Measurements from ENCODE around the gene OGT. TPM values are rescaled to one million over a fixed set of nuclear protein-coding genes. Genes with fewer than 3 reads are reported as not detected.

Gene OGT
- total and polyA plus RNA-seq, 2 experiments from 2014 or later: 37.3 to 159 TPM

DNA sequence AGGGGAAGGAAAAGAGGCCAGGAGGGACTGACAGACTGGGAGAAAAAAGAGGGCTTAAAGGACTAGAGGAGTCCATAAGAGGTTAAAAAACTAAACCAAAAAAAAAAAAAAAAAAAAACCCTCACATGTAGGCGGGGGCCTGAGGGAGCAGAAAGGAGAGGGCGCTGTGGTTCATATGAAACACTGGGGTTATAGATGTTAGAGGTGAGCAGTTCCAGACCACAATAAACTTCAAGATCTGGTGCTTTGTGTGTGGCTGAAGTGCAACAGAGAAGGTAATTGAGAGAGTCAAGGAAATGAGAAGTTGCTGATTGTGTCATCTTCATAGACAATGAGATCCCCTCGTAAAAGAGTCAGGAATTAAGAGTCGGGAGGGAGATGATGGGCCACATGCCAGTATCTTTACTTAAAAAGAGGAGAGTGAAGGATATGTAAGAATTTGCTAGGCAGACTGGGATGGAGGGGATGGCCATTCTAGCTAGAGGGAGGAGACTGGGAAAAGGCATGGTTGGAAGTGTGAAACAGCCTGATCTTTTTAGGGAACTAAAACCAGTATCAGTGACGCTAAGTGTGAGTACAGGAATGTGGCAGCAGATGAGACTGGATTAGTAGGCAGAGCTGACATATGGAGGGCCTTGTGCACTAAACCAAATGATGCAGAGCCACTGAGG, 18.4 kb upstream of the OGT start:
- TF ChIP-seq, protein P1, sequence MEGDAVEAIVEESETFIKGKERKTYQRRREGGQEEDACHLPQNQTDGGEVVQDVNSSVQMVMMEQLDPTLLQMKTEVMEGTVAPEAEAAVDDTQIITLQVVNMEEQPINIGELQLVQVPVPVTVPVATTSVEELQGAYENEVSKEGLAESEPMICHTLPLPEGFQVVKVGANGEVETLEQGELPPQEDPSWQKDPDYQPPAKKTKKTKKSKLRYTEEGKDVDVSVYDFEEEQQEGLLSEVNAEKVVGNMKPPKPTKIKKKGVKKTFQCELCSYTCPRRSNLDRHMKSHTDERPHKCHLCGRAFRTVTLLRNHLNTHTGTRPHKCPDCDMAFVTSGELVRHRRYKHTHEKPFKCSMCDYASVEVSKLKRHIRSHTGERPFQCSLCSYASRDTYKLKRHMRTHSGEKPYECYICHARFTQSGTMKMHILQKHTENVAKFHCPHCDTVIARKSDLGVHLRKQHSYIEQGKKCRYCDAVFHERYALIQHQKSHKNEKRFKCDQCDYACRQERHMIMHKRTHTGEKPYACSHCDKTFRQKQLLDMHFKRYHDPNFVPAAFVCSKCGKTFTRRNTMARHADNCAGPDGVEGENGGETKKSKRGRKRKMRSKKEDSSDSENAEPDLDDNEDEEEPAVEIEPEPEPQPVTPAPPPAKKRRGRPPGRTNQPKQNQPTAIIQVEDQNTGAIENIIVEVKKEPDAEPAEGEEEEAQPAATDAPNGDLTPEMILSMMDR (IDR thresholded peaks at IDR 0.05; ENCODE audit: low read depth, low read length): no peak
- no peak overlapping the region for H3K27ac ChIP-seq
- H3K9me3 ChIP-seq (ENCODE audit: low read depth): no peaks in the 10 kb centered on the region
- H3K4me3 ChIP-seq: no peak overlapping the region
- H3K4me1 ChIP-seq (ENCODE audit: low read depth): no peaks in the 10 kb centered on the region
- H3K36me3 ChIP-seq: no peaks in the 10 kb centered on the region
- no peaks in the 10 kb centered on the region for H3K27me3 ChIP-seq
- DNase-seq (ENCODE audit: low read depth in 1 of 2, low spot score in 1 of 2): no peak

DNA sequence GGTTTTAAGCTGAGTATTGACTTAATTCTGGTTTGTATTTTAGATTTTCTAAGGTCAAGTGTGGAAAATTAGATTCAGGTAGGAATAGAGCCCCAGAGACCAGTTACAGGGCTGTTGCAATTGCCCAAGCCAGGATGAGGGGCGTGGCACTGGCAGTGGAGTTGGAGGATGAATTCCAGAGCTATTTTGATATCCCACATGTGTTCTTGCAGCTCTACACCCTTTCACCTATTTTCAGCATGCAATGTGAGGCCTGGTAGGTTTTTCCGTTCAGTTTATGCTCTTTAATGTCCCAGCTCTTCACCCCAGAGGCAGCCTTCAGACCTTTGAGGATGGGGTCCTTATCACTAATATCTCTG, 17.9 kb upstream of the OGT start:
- no peaks in the 10 kb centered on the region for H3K36me3 ChIP-seq
- H3K4me1 ChIP-seq (ENCODE audit: low read depth): no peaks in the 10 kb centered on the region
- TF ChIP-seq, protein P1 (IDR thresholded peaks at IDR 0.05; ENCODE audit: low read depth, low read length): no peak
- no peaks in the 10 kb centered on the region for H3K9me3 ChIP-seq (ENCODE audit: low read depth)
- H3K4me3 ChIP-seq: no peak overlapping the region
- no peak overlapping the region for H3K27ac ChIP-seq
- no peaks in the 10 kb centered on the region for H3K27me3 ChIP-seq
- DNase-seq (ENCODE audit: low read depth in 1 of 2, low spot score in 1 of 2): peak in 1 of 2 donors; percentile 54

DNA sequence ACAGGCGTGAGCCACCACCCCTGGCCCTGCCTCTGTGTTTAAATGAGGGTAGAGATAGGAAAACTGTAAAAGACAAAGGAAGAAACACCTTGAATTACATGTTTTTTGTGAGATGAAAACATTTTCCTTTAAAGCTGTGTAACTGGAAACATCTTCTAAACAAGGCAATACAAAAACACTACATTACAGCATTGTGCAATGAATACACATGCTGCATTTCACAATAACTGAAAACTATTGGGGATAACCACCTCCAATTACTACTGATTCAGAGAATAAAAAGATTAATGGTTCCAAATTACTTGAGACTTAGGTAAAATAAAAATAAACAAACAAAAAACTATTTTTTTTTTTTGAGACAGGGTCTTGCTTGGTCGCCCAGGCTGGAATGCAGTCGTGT, 7.6 kb upstream of the OGT start:
- Histone ChIP-seq H3K4me3 (no peak overlapping the region), H3K9me3 (ENCODE audit: low read depth) (no peaks in the 10 kb centered on the region), H3K27me3 (no peaks in the 10 kb centered on the region), H3K4me1 (ENCODE audit: low read depth) (no peaks in the 10 kb centered on the region), H3K36me3 (no peaks in the 10 kb centered on the region), H3K27ac (no peak overlapping the region)
- TF ChIP-seq, protein P1 (IDR thresholded peaks at IDR 0.05; ENCODE audit: low read depth, low read length): no peak
- no peak for DNase-seq (ENCODE audit: low read depth in 1 of 2, low spot score in 1 of 2)

DNA sequence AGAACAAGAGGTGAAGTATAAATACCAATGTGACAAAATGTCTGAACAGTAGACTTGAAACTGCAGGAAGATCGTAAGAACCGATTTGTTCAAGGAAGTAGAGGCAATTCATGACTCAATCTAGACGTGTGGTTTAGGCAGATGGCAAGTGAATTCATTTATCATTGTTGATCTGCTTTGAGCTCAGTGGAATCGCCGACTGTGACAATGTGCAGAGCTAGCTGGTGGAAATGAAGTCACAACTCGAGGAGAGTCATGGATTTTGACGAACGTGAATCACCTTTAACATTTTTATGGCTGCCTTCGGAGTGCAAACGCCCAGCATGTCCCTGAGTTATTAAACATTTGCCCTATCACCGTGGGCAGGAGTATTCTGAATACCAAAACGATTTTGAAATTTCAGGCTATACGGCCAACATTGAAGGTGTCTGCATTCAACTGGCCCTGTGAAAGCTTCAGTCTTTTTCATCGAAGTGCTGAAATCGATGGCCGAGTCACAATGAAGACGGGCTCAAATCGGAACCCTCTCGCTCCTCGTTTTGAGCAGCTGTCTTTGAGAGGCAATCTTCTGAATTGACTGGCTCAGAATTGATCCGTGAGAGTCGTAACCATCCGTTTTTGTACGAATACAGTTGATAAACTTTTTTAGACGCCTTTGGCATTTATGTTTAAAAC, 689 bp upstream of the OGT start:
- H3K4me3 ChIP-seq: peak overlapping the region; percentile 65
- H3K9me3 ChIP-seq (ENCODE audit: low read depth): no peaks in the 10 kb centered on the region
- no peaks in the 10 kb centered on the region for H3K36me3 ChIP-seq
- no peaks in the 10 kb centered on the region for H3K27me3 ChIP-seq
- peak overlapping the region; percentile 72 for H3K27ac ChIP-seq
- H3K4me1 ChIP-seq (ENCODE audit: low read depth): peaks cover 4% of the 10 kb centered on the region
- DNase-seq (ENCODE audit: low read depth in 1 of 2, low spot score in 1 of 2): peak in 1 of 2 donors; percentile 35
- TF ChIP-seq, protein P1 (IDR thresholded peaks at IDR 0.05; ENCODE audit: low read depth, low read length): no peak

DNA sequence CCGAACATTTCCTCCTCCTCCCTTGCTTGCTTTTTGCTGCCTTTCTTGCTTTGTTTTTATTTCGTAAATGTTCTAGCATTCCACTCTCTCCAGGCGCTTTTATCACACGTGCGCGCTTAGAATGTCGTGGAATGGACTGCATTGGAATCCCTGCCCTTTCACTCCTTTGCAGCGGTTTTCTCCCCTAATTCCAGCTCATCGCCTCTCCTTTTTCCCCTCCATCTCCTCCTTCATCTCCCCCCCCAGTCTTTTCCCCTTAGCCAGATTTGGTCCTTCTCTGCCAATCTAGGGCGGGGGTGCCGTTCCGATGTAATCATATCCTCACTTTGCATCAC, 579 bp downstream of the OGT start:
- peak overlapping the region; percentile 65 for H3K4me3 ChIP-seq
- H3K36me3 ChIP-seq: peaks cover 3% of the 10 kb centered on the region
- H3K4me1 ChIP-seq (ENCODE audit: low read depth): peaks cover 4% of the 10 kb centered on the region
- no peaks in the 10 kb centered on the region for H3K9me3 ChIP-seq (ENCODE audit: low read depth)
- peak overlapping the region; percentile 56 for H3K27ac ChIP-seq
- DNase-seq (ENCODE audit: low read depth in 1 of 2, low spot score in 1 of 2): peak in 1 of 2 donors; percentile 9
- no peaks in the 10 kb centered on the region for H3K27me3 ChIP-seq
- TF ChIP-seq, protein P1 (IDR thresholded peaks at IDR 0.05; ENCODE audit: low read depth, low read length): no peak

All from cardiac muscle cell (in vitro differentiated cells and primary cell).